Peyer's patch (tissue), 4 donors: Measurements from ENCODE around the gene ERO1A.

Source experiments
- POLR2A ChIP-seq, 2 donors: fragments of 450-650 bp; IDR thresholded peaks; one replicate each; pipeline ENCODE4 v1.5.1; 2017; ENCODE audit warnings: antibody characterized with exemption in 2 of 2, mild to moderate bottlenecking in 2 of 2, moderate library complexity in 2 of 2
- TF ChIP-seq, protein P1 (sequence below), 6 experiments: fragments of 450-650 bp in 4 of 6; fragments of 200-600 bp in 2 of 6; sonication (generic) in 1 of 6; IDR thresholded peaks; one replicate each; pipeline ENCODE4 v1.5.1; 2017 to 2019; ENCODE audit warnings: antibody characterized with exemption in 6 of 6, mild to moderate bottlenecking in 3 of 6, moderate library complexity in 1 of 6

DNA sequence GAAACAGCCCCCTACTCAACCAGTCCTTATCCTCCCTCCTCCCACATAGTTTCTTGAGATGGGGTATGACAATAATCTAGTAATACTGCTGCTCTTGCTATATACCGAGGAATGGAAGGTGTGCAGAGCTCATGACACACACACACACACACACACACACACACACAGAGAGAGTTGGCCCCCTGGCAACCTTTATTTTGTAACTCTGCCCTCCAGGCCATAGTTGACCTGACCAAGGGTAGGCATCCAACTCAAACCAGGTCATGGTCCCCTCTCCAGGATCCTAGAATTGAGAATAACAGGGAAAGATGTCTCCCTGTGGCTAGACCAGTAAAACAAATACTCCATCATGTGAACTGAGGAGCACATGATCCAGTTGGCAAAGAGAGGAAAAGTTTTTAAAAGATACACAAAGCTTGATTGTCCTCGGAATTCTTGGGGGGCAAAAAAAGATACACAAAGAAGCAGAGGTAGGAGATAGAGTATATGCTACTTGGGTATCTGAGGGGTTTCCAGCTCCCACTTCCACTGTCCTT, 11.3 kb downstream of the ERO1A start:
- TF ChIP-seq, protein P1, sequence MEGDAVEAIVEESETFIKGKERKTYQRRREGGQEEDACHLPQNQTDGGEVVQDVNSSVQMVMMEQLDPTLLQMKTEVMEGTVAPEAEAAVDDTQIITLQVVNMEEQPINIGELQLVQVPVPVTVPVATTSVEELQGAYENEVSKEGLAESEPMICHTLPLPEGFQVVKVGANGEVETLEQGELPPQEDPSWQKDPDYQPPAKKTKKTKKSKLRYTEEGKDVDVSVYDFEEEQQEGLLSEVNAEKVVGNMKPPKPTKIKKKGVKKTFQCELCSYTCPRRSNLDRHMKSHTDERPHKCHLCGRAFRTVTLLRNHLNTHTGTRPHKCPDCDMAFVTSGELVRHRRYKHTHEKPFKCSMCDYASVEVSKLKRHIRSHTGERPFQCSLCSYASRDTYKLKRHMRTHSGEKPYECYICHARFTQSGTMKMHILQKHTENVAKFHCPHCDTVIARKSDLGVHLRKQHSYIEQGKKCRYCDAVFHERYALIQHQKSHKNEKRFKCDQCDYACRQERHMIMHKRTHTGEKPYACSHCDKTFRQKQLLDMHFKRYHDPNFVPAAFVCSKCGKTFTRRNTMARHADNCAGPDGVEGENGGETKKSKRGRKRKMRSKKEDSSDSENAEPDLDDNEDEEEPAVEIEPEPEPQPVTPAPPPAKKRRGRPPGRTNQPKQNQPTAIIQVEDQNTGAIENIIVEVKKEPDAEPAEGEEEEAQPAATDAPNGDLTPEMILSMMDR (IDR thresholded peaks at IDR 0.05): no peak
- TF ChIP-seq POLR2A (IDR thresholded peaks at IDR 0.05): no peak
